ENCODE data around the gene STXBP1. TPM values are rescaled to one million over a fixed set of nuclear protein-coding genes. Genes with fewer than 3 reads are reported as not detected.

The STXBP1 gene
- total RNA-seq, 1 experiment from 2014 or later = 44.0 TPM

DNA sequence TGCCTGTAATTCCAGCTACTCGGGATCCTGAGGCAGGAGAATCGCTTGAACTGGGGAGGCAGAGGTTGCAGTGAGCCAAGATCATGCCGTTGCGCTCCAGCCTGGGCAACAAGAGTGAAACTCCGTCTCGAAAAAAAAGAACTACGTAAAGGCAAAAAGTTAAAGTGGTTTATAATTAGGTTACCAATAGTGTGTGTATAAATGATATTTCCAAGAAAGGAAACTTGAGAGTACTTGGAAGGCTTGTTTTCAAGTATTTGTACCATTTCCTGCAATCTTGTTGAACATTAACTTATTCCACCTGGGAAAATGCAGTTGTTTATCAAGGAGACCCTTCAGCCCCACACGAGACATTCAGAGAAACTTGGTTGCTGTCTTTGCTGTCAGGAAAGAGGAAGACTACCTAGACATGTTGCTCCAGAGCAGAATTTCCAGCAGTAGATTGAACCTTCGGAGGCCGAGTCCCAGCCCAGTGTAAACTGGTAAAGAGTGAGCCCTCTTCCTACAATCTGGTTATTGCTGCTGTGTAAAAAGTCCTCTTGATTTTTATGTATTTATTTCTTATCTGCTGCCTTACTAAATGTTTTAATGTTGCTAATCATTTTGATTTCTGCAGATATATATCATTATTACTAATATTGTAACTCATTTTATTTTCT lies 30.1 kb downstream of the STXBP1 start:
- Histone ChIP-seq H3K4me3 (no peak overlapping the region), H3K9me2 (ENCODE audit: insufficient read depth) (no peaks in the 10 kb centered on the region), H3K4me2 (no peak overlapping the region), H3K27ac (no peak overlapping the region), H3F3A (ENCODE audit: insufficient read depth, low read depth) (no peaks in the 10 kb centered on the region; the same call in 1 of the 2 replicates), H3K36me3 (ENCODE audit: low read depth) (no peaks in the 10 kb centered on the region), H3K27me3 (ENCODE audit: insufficient read depth, low read depth) (no peaks in the 10 kb centered on the region), H3K9me3 (ENCODE audit: insufficient read depth, low read depth) (no peaks in the 10 kb centered on the region), H4K20me1 (ENCODE audit: insufficient read depth) (no peaks in the 10 kb centered on the region), H3K4me1 (replicated peaks; ENCODE audit: insufficient read depth) (no peaks in the 10 kb centered on the region), H2AFZ (no peak overlapping the region), H3K79me2 (ENCODE audit: low read depth) (no peaks in the 10 kb centered on the region)
- TF ChIP-seq CTCF (conservative IDR thresholded peaks at IDR 0.05) (no peak), EZH2 (IDR thresholded peaks at IDR 0.05; ENCODE audit: low read depth) (no peak)
- CTCF ChIA-PET = no interaction called here
- no TSS peak for BruUV-seq (replicated peaks)
- no peak for DNase-seq
- intact Hi-C loops (cut with micrococcal nuclease; ENCODE audit: unreplicated experiment) = no loop called here
- POLR2A ChIA-PET (ENCODE audit: unreplicated experiment) = interaction anchor here (0.6 kb wide), 1 partner anchor 78 kb away, joined by 14 read pairs; no protein-coding TSS in a partner anchor

- Histone ChIP-seq H3K36me3 (ENCODE audit: low read depth) (no peaks in the 10 kb centered on the region), H3K27ac (no peak overlapping the region), H3K9me2 (ENCODE audit: insufficient read depth) (no peaks in the 10 kb centered on the region), H3K79me2 (ENCODE audit: low read depth) (no peaks in the 10 kb centered on the region), H3K27me3 (ENCODE audit: insufficient read depth, low read depth) (no peaks in the 10 kb centered on the region), H3K9me3 (ENCODE audit: insufficient read depth, low read depth) (no peaks in the 10 kb centered on the region), H3K4me2 (no peak overlapping the region), H3K4me1 (replicated peaks; ENCODE audit: insufficient read depth) (no peaks in the 10 kb centered on the region), H4K20me1 (ENCODE audit: insufficient read depth) (0 out of 2 replicates have a peak, but pooled peaks cover 4% of the 10 kb centered on the region), H3F3A (ENCODE audit: insufficient read depth, low read depth) (no peaks in the 10 kb centered on the region), H2AFZ (no peak overlapping the region), H3K4me3 (no peak overlapping the region)
- no peak for TF ChIP-seq EZH2 (IDR thresholded peaks at IDR 0.05; ENCODE audit: low read depth)
- TF ChIP-seq CTCF (conservative IDR thresholded peaks at IDR 0.05) = no peak
- DNase-seq = no peak
- no TSS peak for BruUV-seq (replicated peaks)
- CTCF ChIA-PET = no interaction called here
- intact Hi-C loops (cut with micrococcal nuclease; ENCODE audit: unreplicated experiment) = no loop called here
- POLR2A ChIA-PET (ENCODE audit: unreplicated experiment) = no interaction called here
Measured at GRCh38 chr9:127644146-127644827, 32.2 kb downstream of the STXBP1 start.

DNA sequence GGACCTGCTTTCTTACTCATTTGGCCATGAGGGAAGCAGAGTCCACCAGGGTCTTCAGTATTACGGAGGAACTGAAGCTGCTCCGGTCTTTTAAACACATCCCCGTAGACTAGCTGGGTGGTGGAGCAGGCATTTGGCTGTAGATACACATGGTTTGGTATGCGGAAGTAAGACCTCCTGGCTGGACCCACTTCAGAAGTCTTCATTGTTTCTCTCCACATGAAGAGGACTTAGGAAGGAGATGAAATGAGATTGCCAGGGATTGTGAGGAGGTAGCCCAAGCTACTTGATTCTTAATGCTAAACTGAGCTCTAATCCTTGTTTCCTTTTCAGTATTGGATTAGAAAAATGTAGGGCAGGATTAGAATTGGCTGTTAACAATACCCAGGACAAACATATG lies 32.9 kb downstream of the STXBP1 start:
- no peak overlapping the region for H3K4me2 ChIP-seq
- CTCF ChIA-PET = no interaction called here
- H3K4me1 ChIP-seq (replicated peaks; ENCODE audit: insufficient read depth) = no peaks in the 10 kb centered on the region
- TF ChIP-seq EZH2 (IDR thresholded peaks at IDR 0.05; ENCODE audit: low read depth) (no peak), CTCF (conservative IDR thresholded peaks at IDR 0.05) (no peak)
- no peaks in the 10 kb centered on the region for H3K27me3 ChIP-seq (ENCODE audit: insufficient read depth, low read depth)
- H3K9me3 ChIP-seq (ENCODE audit: insufficient read depth, low read depth) = no peaks in the 10 kb centered on the region
- H4K20me1 ChIP-seq (ENCODE audit: insufficient read depth) = 0 out of 2 replicates have a peak, but pooled peaks cover 4% of the 10 kb centered on the region
- POLR2A ChIA-PET (ENCODE audit: unreplicated experiment) = no interaction called here
- H3K4me3 ChIP-seq = no peak overlapping the region
- no TSS peak for BruUV-seq (replicated peaks)
- H3K27ac ChIP-seq = no peak overlapping the region
- no peaks in the 10 kb centered on the region for H3K9me2 ChIP-seq (ENCODE audit: insufficient read depth)
- no peaks in the 10 kb centered on the region for H3K36me3 ChIP-seq (ENCODE audit: low read depth)
- no peaks in the 10 kb centered on the region for H3K79me2 ChIP-seq (ENCODE audit: low read depth)
- no peak for DNase-seq
- H3F3A ChIP-seq (ENCODE audit: insufficient read depth, low read depth) = no peaks in the 10 kb centered on the region
- H2AFZ ChIP-seq = no peak overlapping the region
- intact Hi-C loops (cut with micrococcal nuclease; ENCODE audit: unreplicated experiment) = no loop called here
